Naive thymus-derived CD8-positive, alpha-beta T cell (primary cell): ENCODE measurements around the gene PAXIP1. TPM values are rescaled to one million over a fixed set of nuclear protein-coding genes. Genes with fewer than 3 reads are reported as not detected.

Experiments
- ATAC-seq, 2 donors: fragments of 150-1000 bp; cut with Tn5 transposase in 1 of 2; sonication (Bioruptor Pico), chemical (Tn5 transposase) in 1 of 2; 1 replicate in 1 of 2; 2 replicates in 1 of 2; pipeline ENCODE4 v1.10.0; 2021; ENCODE audit warnings: mild to moderate bottlenecking in 2 of 2, moderate library complexity in 2 of 2
- POLR2A ChIA-PET: fragments of 350-600 bp; sonication (Branson Sonifier 250); formaldehyde crosslinking; loops from one replicate; lab custom pipeline; 2021; ENCODE audit warnings: antibody characterized with exemption; lab: Charles Lee
- DNase-seq, 10 donors: peaks; one replicate each; pipeline versions ENCODE4 v3.0.0 to v3.0.0-alpha.2; 2020 to 2022
- H3K27ac Mint-ChIP-seq, 10 donors: one replicate each; pipeline ENCODE4 v1.8.0; 2020 to 2022; ENCODE audit warnings: mild to moderate bottlenecking in 10 of 10, mixed read lengths in 10 of 10, moderate library complexity in 4 of 10, inconsistent platforms in 1 of 10
- H3K27me3 Mint-ChIP-seq, 5 donors: one replicate each; pipeline ENCODE4 v1.8.0; 2021 to 2022; ENCODE audit warnings: mixed read lengths in 5 of 5
- H3K36me3 Mint-ChIP-seq, 3 donors: one replicate each; pipeline ENCODE4 v1.8.0; 2020 to 2022; ENCODE audit warnings: mixed read lengths in 3 of 3, mild to moderate bottlenecking in 2 of 3, inconsistent platforms in 1 of 3
- H3K4me1 Mint-ChIP-seq, 4 donors: one replicate each; pipeline ENCODE4 v1.8.0; 2021 to 2022; ENCODE audit warnings: mixed read lengths in 4 of 4
- H3K4me3 Mint-ChIP-seq, 10 donors: one replicate each; pipeline ENCODE4 v1.8.0; 2020 to 2022; ENCODE audit warnings: mild to moderate bottlenecking in 10 of 10, mixed read lengths in 10 of 10, moderate library complexity in 6 of 10, inconsistent platforms in 1 of 10
- H3K9me3 Mint-ChIP-seq, 9 donors: one replicate each; pipeline ENCODE4 v1.8.0; 2020 to 2022; ENCODE audit warnings: mixed read lengths in 9 of 9, mild to moderate bottlenecking in 3 of 9, inconsistent platforms in 1 of 9, moderate library complexity in 1 of 9
- polyA plus RNA-seq, 3 donors: library from polyadenylated mRNA; unstranded; fragments of 300-500 nt; fragmentation: Illumina TruSeq; gene quantifications; one replicate each; pipeline ENCODE4 v1.2.3, GENCODE V29; 2021
- total RNA-seq, 8 experiments: library from RNA in 2 of 8; stranded (reverse) in 2 of 8; gene quantifications; one replicate each; pipeline ENCODE4 v1.2.3 and lab custom pipeline; 2021 to 2026

The PAXIP1 gene
- total and polyA plus RNA-seq, 5 experiments from 2014 or later: 0.62 to 13.9 (median 2.3) TPM

DNA sequence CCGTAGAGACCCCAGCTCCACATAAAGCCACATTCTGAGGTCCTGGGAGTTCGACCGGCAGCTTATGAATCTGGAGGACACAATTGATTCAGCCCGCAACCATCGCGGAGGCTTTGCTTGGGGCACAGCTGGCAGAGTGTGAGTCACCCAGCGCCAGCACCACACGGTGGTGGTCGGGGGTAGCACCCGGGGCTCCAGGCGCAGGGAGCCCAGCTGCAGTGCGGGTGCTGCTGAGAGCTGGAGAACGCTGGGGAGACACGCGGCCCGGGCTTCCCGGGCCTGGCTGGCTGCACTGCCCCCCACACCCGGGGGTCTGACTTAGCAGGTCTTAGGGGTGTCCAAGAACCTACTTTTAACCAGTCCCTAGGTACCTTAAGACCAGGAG lies 87.9 kb downstream of the PAXIP1 start:
- ATAC-seq (peak in 1 of 2 donors; percentile 32), DNase-seq (peak in 3 of 10 donors; percentile 5 to 24 (median 8))
- peaks cover 0 to 10% (median 0%) of the 10 kb centered on the region in 9 donors for H3K9me3 Mint-ChIP-seq
- H3K27me3 Mint-ChIP-seq: peaks cover 4 to 37% (median 26%) of the 10 kb centered on the region in 5 donors
- peaks cover 3 to 7% (median 4%) of the 10 kb centered on the region in 4 donors for H3K4me1 Mint-ChIP-seq
- H3K36me3 Mint-ChIP-seq: peaks cover 0 to 8% (median 2%) of the 10 kb centered on the region in 3 donors
- POLR2A ChIA-PET: interaction anchor here (2.1 kb wide), 1 partner anchor 13 kb away, joined by 8 read pairs; no protein-coding TSS in a partner anchor
- H3K4me3 Mint-ChIP-seq: peak overlapping the region in 9 of 10 donors; percentile 19 to 93 (median 50)
- H3K27ac Mint-ChIP-seq: no peak overlapping the region

DNA sequence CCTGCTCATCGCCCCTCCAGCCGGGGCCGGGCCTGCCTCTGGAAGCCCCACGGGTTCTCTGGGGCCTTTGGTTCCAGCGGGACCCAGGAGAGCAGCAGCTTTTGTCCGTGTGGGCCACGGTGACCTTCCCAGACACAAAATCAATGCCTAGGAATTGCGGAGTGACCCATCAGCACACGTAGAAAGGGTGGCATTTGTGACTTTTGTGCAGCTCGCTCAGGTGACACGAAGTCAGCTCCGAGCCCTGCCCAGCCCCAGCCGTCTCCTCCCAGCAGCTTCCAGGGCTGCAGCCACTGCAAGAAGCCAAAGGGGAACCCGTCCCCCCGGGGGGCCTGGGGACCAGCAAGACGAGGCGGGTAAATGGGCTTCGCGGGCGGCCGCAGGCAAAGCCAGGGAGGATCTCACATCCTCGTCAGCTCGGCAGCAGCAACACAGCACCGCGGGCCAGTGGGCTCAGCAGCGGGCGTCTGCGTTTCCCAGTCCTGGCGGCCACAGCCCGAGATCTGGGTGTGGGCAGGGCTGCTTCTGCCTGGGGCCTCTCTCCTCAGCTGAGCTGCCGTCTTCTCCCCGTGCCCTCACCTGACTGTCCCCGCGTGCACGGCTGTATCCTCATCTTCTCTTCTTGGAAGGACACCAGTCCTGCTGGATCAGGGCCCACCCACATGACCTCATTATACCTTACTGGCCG lies 88.5 kb downstream of the PAXIP1 start:
- Mint-ChIP-seq H3K4me3 (peak overlapping the region; percentile 28 to 96 (median 52)), H3K9me3 (peaks cover 0 to 10% (median 0%) of the 10 kb centered on the region in 9 donors), H3K4me1 (peaks cover 3 to 7% (median 4%) of the 10 kb centered on the region in 4 donors), H3K27me3 (peaks cover 4 to 41% (median 23%) of the 10 kb centered on the region in 5 donors), H3K36me3 (peaks cover 0 to 8% (median 2%) of the 10 kb centered on the region in 3 donors), H3K27ac (peak overlapping the region in 1 of 10 donors; percentile 79)
- peak in 2 of 10 donors; percentile 5 to 13 for DNase-seq
- ATAC-seq: peak in 1 of 2 donors; percentile 15
- POLR2A ChIA-PET: interaction anchor here (0.6 to 2.1 kb wide), 3 partner anchors 14 to 274 kb away, joined by 6 to 8 read pairs (median 7); no protein-coding TSS in a partner anchor

- peaks cover 0 to 10% (median 0%) of the 10 kb centered on the region in 9 donors for H3K9me3 Mint-ChIP-seq
- H3K27me3 Mint-ChIP-seq: peaks cover 5 to 47% (median 26%) of the 10 kb centered on the region in 5 donors
- peaks cover 3 to 7% (median 4%) of the 10 kb centered on the region in 4 donors for H3K4me1 Mint-ChIP-seq
- H3K4me3 Mint-ChIP-seq: peak overlapping the region; percentile 83 to 96 (median 90)
- DNase-seq (peak; percentile 72 to 92 (median 84)), ATAC-seq (peak; percentile 96 to 98)
- POLR2A ChIA-PET: interaction anchor here (0.6 to 2.1 kb wide), 3 partner anchors 14 to 274 kb away, joined by 6 to 8 read pairs (median 7); no protein-coding TSS in a partner anchor
- peaks cover 0 to 8% (median 2%) of the 10 kb centered on the region in 3 donors for H3K36me3 Mint-ChIP-seq
- peak overlapping the region in 5 of 10 donors; percentile 68 to 85 (median 79) for H3K27ac Mint-ChIP-seq
These were observed 89.2 kb downstream of the PAXIP1 start for GRCh38 chr7:154913638-154914307.

- peaks cover 4 to 54% (median 26%) of the 10 kb centered on the region in 5 donors for H3K27me3 Mint-ChIP-seq
- no peak overlapping the region for H3K27ac Mint-ChIP-seq
- DNase-seq (no peak), ATAC-seq (no peak)
- POLR2A ChIA-PET: interaction anchor here (0.6 to 2.1 kb wide), 3 partner anchors 15 to 1695 kb away, joined by 3 to 8 read pairs (median 4); no protein-coding TSS in a partner anchor
- peak overlapping the region in 3 of 10 donors; percentile 30 to 46 (median 42) for H3K4me3 Mint-ChIP-seq
- peaks cover 0 to 8% (median 2%) of the 10 kb centered on the region in 3 donors for H3K36me3 Mint-ChIP-seq
- peaks cover 4 to 7% (median 4%) of the 10 kb centered on the region in 4 donors for H3K4me1 Mint-ChIP-seq
- peaks cover 0 to 10% (median 0%) of the 10 kb centered on the region in 9 donors for H3K9me3 Mint-ChIP-seq
These were observed 89.9 kb downstream of the PAXIP1 start for GRCh38 chr7:154912871-154913637.

DNA sequence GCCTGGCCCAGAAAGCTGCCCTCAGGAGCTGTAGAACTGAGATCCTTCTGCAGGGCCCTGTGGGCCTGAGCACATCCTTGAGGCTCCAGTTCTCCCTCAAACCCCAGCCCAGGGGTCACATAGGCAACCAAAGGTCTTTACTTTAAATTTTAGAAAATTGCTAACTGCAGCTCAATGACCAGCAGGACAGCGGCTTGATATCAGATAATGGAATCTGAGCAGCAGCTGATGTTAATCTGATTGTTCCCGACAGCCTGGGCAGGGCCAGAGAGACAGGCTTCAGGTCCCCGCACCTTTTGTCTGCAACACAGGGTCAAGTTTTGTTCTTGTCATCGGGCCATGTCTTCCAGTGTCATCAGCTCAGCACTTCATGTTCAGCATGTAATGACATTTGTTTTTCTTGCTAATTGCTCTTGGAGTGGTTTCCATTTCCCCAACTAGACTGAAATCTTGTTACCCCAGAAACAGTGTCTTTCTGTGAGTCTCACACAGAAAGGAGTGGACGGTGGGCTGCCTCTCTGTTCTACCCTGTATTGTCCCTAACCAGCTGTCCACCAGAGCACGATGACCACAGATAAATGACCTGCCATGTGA lies 91.0 kb downstream of the PAXIP1 start:
- Mint-ChIP-seq H3K27me3 (peaks cover 4 to 56% (median 28%) of the 10 kb centered on the region in 5 donors), H3K4me1 (peaks cover 4 to 7% (median 5%) of the 10 kb centered on the region in 4 donors), H3K4me3 (no peak overlapping the region), H3K9me3 (peaks cover 0 to 10% (median 0%) of the 10 kb centered on the region in 9 donors), H3K27ac (peak overlapping the region in 1 of 10 donors; percentile 47), H3K36me3 (peaks cover 0 to 8% (median 2%) of the 10 kb centered on the region in 3 donors)
- ATAC-seq: no peak
- DNase-seq: no peak
- POLR2A ChIA-PET: no interaction called here

- Mint-ChIP-seq H3K27ac (no peak overlapping the region), H3K4me1 (peaks cover 4 to 7% (median 5%) of the 10 kb centered on the region in 4 donors), H3K36me3 (peaks cover 0 to 8% (median 2%) of the 10 kb centered on the region in 3 donors), H3K27me3 (peaks cover 3 to 51% (median 28%) of the 10 kb centered on the region in 5 donors), H3K4me3 (no peak overlapping the region), H3K9me3 (peaks cover 0 to 10% (median 0%) of the 10 kb centered on the region in 9 donors)
- ATAC-seq (no peak), DNase-seq (no peak)
- POLR2A ChIA-PET: no interaction called here
These were observed 91.5 kb downstream of the PAXIP1 start for GRCh38 chr7:154911411-154911810.

DNA sequence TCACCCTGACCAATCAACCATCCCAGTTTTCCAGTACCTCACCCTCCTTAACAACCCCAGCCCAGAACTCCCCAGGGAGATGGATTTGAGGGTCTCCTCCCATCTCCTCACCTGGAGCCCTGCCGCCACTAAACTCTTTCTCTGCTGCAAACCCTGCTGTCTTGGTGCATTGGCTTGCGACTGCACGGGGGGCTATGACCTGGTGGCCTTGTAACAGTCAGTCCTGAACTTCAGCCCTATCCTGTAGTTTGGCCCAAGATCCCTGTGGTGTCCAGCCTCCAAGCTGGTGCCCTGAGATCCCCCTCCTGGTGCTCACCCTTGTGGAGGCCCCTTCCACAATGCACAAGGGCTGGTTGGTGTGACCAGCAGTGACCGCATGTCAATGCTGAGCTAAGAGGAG lies 91.9 kb downstream of the PAXIP1 start:
- Mint-ChIP-seq H3K9me3 (peaks cover 0 to 10% (median 0%) of the 10 kb centered on the region in 9 donors), H3K4me3 (no peak overlapping the region), H3K27ac (peak overlapping the region in 1 of 10 donors; percentile 69), H3K36me3 (peaks cover 0 to 8% (median 2%) of the 10 kb centered on the region in 3 donors), H3K27me3 (peaks cover 3 to 47% (median 25%) of the 10 kb centered on the region in 5 donors), H3K4me1 (peaks cover 3 to 7% (median 4%) of the 10 kb centered on the region in 4 donors)
- POLR2A ChIA-PET: no interaction called here
- DNase-seq (no peak), ATAC-seq (no peak)

- Mint-ChIP-seq H3K27ac (no peak overlapping the region), H3K4me1 (peaks cover 3 to 7% (median 4%) of the 10 kb centered on the region in 4 donors)
- POLR2A ChIA-PET: no interaction called here
These were observed 92.8 kb downstream of the PAXIP1 start for GRCh38 chr7:154910125-154910524.

GRCh38 chr7:154909241-154910105 lies 93.5 kb downstream of the PAXIP1 start:
- peaks cover 3 to 7% (median 4%) of the 10 kb centered on the region in 4 donors for H3K4me1 Mint-ChIP-seq
- ATAC-seq (no peak), DNase-seq (no peak)
- no peak overlapping the region for H3K4me3 Mint-ChIP-seq
- POLR2A ChIA-PET: no interaction called here
- peaks cover 0 to 10% (median 0%) of the 10 kb centered on the region in 9 donors for H3K9me3 Mint-ChIP-seq
- H3K36me3 Mint-ChIP-seq: peaks cover 0 to 8% (median 2%) of the 10 kb centered on the region in 3 donors
- H3K27me3 Mint-ChIP-seq: peaks cover 3 to 39% (median 27%) of the 10 kb centered on the region in 5 donors
- peak overlapping the region in 1 of 10 donors; percentile 76 for H3K27ac Mint-ChIP-seq

More at GRCh38 chr7:154910125-154910524, 92.8 kb downstream of the PAXIP1 start:
- H3K27me3 Mint-ChIP-seq: peaks cover 3 to 38% (median 26%) of the 10 kb centered on the region in 5 donors
- H3K9me3 Mint-ChIP-seq: peaks cover 0 to 10% (median 0%) of the 10 kb centered on the region in 9 donors
- DNase-seq (no peak), ATAC-seq (no peak)
- peaks cover 0 to 8% (median 2%) of the 10 kb centered on the region in 3 donors for H3K36me3 Mint-ChIP-seq
- H3K4me3 Mint-ChIP-seq: no peak overlapping the region

- H3K9me3 Mint-ChIP-seq: peaks cover 0 to 10% (median 0%) of the 10 kb centered on the region in 9 donors
These were observed 95.0 kb downstream of the PAXIP1 start for GRCh38 chr7:154907651-154908620.

More at GRCh38 chr7:154907651-154908620, 95.0 kb downstream of the PAXIP1 start:
- POLR2A ChIA-PET: no interaction called here
- Mint-ChIP-seq H3K4me3 (peak overlapping the region in 8 of 10 donors; percentile 21 to 74 (median 42)), H3K27me3 (peaks cover 3 to 36% (median 21%) of the 10 kb centered on the region in 5 donors), H3K4me1 (peaks cover 0 to 2% (median 0%) of the 10 kb centered on the region in 4 donors), H3K27ac (peak overlapping the region in 4 of 10 donors; percentile 25 to 80 (median 70)), H3K36me3 (peaks cover 0 to 8% (median 2%) of the 10 kb centered on the region in 3 donors)
- ATAC-seq (no peak), DNase-seq (no peak)
